B cell (primary cell): ENCODE data around the gene CDH13.

Experiments used
- EZH2 ChIP-seq: IDR thresholded peaks from 2 replicates; pipeline ENCODE4 v1.6.1; 2012; ENCODE audit warnings: borderline replicate concordance, low read depth, mild to moderate bottlenecking, moderate library complexity, low read length; ENCODE audit not compliant: insufficient read depth, poor library complexity, severe bottlenecking
- TF ChIP-seq, protein P1 (sequence below): fragments of 200-600 bp; IDR thresholded peaks from one replicate; pipeline ENCODE4 v1.8.0; 2022; ENCODE audit warnings: antibody characterized with exemption, mild to moderate bottlenecking

GRCh38 chr16:83845263-83845662 is 1218.5 kb downstream of the CDH13 start:
- TF ChIP-seq, protein P1, sequence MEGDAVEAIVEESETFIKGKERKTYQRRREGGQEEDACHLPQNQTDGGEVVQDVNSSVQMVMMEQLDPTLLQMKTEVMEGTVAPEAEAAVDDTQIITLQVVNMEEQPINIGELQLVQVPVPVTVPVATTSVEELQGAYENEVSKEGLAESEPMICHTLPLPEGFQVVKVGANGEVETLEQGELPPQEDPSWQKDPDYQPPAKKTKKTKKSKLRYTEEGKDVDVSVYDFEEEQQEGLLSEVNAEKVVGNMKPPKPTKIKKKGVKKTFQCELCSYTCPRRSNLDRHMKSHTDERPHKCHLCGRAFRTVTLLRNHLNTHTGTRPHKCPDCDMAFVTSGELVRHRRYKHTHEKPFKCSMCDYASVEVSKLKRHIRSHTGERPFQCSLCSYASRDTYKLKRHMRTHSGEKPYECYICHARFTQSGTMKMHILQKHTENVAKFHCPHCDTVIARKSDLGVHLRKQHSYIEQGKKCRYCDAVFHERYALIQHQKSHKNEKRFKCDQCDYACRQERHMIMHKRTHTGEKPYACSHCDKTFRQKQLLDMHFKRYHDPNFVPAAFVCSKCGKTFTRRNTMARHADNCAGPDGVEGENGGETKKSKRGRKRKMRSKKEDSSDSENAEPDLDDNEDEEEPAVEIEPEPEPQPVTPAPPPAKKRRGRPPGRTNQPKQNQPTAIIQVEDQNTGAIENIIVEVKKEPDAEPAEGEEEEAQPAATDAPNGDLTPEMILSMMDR = no peak
- no peak for TF ChIP-seq EZH2
